Astrocyte of the hippocampus (primary cell): ENCODE measurements around the gene EFCAB6.

ENCODE experiments used
- DNase-seq: peaks from one replicate; pipeline ENCODE4 v3.0.0; 2011; ENCODE audit warnings: low read depth, low spot score

The EFCAB6 gene

GRCh38 chr22:43553451-43554258 is 258.4 kb downstream of the EFCAB6 start:
- DNase-seq: no peak

GRCh38 chr22:43550672-43551071 is 261.4 kb downstream of the EFCAB6 start:
- no peak for DNase-seq

- DNase-seq: no peak
These were observed 262.0 kb downstream of the EFCAB6 start for GRCh38 chr22:43550024-43550620.

- no peak for DNase-seq
These were observed 265.9 kb downstream of the EFCAB6 start for GRCh38 chr22:43546186-43546585.

- DNase-seq: no peak
These were observed 267.8 kb downstream of the EFCAB6 start for GRCh38 chr22:43544289-43544673.

GRCh38 chr22:43543522-43544288 is 268.4 kb downstream of the EFCAB6 start:
- no peak for DNase-seq

- no peak for DNase-seq
These were observed 269.2 kb downstream of the EFCAB6 start for GRCh38 chr22:43542681-43543521.

- no peak for DNase-seq
These were observed 270.4 kb downstream of the EFCAB6 start for GRCh38 chr22:43541462-43542407.

- DNase-seq: no peak
These were observed 271.1 kb downstream of the EFCAB6 start for GRCh38 chr22:43541022-43541421.

- DNase-seq: no peak
These were observed 271.6 kb downstream of the EFCAB6 start for GRCh38 chr22:43540529-43540923.

GRCh38 chr22:43539572-43540528 is 272.3 kb downstream of the EFCAB6 start:
- DNase-seq: no peak

GRCh38 chr22:43537019-43537585 is 275.0 kb downstream of the EFCAB6 start:
- DNase-seq: no peak

GRCh38 chr22:43535741-43536140 is 276.4 kb downstream of the EFCAB6 start:
- DNase-seq: no peak

GRCh38 chr22:43535336-43535735 is 276.8 kb downstream of the EFCAB6 start:
- no peak for DNase-seq

GRCh38 chr22:43534916-43535315 is 277.2 kb downstream of the EFCAB6 start:
- no peak for DNase-seq

- DNase-seq: no peak
These were observed 278.3 kb downstream of the EFCAB6 start for GRCh38 chr22:43533656-43534428.

GRCh38 chr22:43533156-43533530 is 279.0 kb downstream of the EFCAB6 start:
- DNase-seq: no peak
